LHCN-M2 (cell line): ENCODE results near the gene MT4. TPM values are rescaled to one million over a fixed set of nuclear protein-coding genes. Genes with fewer than 3 reads are reported as not detected.
A peak's percentile ranks its signal among the peaks of the same experiment; 100 is the strongest.
"Not testable (repeated sequence)": the region's sequence is repeated elsewhere in the genome, so short reads cannot be mapped to it uniquely, and the experiment has no call there.

ENCODE experiments used
- DNase-seq: peaks from one replicate; pipeline ENCODE4 v3.0.0-alpha.2; 2012; ENCODE audit warnings: low read depth
- total RNA-seq: library from RNA; depleted of rRNA; stranded (reverse); fragments of >200 nt; gene quantifications from 2 replicates; pipeline ENCODE4 v1.2.3, GENCODE V29; 2014

Gene MT4
- total RNA-seq, 1 experiment from 2014 or later: not detected

DNA sequence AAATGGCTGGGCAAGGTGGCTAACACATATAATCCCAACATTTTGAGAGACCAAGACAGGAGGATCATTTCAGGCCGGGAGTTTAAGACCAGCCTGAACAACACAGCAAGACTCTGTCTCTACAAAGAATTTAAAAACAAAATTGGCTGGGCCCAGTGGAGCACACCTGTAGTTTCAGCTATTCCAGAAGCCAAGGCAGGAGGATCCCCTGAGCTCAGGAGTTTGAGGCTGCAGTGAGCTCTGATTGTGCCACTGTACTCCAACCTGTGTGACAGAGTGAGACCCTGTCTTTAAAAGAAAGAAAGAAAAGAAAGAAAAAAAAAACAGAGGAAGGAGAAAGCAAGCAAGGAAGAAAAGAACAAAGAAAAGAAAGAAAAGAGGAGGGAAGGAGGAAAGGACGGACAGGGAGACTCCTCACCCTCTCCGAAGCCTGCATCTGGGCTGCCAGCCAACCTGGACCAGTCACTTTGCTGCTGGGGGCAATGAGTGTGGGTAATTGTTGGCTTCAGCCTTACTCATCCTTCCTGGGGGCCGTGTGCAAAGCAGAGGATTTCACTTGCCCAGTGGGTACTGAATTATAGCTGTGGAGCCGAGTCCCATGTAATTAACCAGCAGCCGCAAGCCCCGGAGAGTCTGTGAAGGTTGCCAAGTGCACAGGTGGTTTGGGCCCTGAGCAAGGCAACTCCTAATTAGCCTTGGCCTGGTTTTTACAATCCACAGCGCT, 6.7 kb upstream of the MT4 start:
- peak; percentile 83 for DNase-seq

- no peak for DNase-seq
Measured at GRCh38 chr16:56559109-56559508, 5.8 kb upstream of the MT4 start.

- DNase-seq: no peak
Measured at GRCh38 chr16:56560447-56560846, 4.4 kb upstream of the MT4 start.

- no peak for DNase-seq
Measured at GRCh38 chr16:56561126-56561525, 3.7 kb upstream of the MT4 start.

DNA sequence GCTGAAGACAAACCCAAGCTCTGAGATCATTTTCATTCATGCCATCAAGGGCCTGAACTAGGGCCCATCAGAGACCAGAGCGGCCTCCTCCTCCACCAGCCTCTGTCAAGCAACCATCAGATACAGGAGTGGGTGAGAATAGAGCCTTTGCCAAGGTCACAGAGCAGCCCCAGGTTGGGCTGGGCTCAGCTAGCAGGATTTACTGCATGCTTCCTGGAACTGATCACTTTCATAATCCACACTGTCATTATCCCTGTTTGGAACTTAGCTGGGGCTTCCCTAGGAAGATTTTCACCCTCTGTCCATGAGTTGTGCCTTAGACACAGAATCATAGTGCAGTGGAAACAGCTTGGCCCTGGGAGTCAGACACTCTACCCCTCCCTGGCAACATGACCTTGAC, 5.1 kb downstream of the MT4 start:
- DNase-seq: no peak

- no peak for DNase-seq
Measured at GRCh38 chr16:56571525-56571924, 6.7 kb downstream of the MT4 start.

DNA sequence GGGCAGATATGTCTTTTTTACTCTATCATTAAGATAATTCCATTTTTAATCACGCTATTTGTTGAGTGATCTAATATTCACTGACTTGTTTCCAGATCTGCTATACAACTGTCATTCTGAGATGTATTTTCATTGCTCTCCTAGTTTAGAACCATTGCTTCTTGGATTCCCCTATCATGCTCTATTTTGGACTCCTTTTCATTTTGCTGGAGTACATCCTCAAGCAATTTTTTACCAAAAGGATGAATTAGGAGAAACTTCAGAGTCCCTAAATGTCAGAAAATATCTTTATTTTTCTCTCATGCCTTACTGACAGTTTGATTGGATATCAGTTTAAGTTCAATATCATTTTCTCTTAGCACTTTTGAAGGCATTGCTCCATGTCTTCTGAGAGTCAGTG, 9.8 kb downstream of the MT4 start:
- no peak for DNase-seq

DNA sequence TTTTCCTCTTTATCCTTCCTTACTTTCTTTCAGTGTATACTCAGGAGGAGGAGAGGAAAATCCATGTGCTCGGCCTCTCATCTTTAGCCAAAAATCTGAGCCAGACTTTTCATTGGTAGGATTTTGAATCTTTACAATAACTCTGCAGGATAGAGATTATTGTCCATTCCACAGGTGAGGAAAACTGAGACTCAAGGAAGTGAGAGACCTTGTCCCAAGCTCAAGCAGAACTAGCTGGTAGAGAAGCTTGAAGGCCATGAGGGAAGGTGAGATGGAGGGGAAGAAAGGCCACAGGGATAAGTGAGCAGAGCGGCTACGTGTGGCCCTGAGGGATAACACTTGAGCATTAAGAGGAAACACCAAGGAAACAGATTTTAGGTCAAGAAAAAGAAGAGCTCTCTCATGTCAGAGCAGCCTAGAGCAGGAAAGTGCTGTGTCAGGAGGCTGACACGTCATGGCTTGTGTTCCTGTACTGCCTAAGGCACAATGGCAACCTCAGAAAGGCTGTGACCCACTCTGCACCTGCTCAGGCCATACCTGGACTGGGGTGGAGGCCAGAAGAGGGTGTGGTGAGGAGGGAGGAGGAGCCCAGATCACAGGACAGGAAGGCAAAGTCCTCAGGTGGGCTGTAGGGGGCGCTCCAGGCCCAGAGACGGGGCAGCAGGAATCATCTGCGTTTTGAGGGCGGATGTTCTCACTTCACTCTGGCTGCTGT, 11.9 kb downstream of the MT4 start:
- peak; percentile 19 for DNase-seq

- DNase-seq: no peak
Measured at GRCh38 chr16:56577300-56577625, 12.4 kb downstream of the MT4 start.

DNA sequence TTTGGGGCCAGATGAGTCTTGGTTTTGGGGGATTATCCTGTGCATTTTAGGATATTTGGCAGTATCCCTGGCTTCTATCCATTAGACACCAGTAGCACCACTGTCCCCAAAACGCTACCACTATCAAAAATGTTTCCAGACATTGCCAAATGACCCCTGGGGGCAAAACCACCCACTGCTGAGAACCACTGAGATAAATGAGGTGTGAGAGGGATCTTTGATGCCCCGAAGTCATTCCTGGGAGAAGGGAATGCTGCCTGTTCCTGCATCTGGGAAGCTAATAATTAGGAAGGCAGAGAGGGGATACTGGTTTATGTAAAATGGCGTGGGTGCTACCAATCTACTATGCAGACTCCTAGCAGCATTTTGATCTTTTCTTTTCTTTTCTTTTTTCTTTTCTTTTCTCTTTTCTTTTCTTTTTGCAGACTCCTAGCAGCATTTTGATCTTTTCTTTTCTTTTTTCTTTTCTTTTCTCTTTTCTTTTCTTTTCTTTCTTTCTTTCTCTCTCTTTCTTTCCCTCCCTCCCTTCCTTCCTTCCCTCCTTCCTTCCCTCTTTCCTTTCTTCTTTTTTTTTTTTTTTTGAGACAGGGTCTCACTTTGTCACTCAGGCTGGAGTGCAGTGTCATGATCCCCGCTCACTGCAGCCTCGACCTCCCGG, 15.6 kb downstream of the MT4 start:
- no peak for DNase-seq

DNA sequence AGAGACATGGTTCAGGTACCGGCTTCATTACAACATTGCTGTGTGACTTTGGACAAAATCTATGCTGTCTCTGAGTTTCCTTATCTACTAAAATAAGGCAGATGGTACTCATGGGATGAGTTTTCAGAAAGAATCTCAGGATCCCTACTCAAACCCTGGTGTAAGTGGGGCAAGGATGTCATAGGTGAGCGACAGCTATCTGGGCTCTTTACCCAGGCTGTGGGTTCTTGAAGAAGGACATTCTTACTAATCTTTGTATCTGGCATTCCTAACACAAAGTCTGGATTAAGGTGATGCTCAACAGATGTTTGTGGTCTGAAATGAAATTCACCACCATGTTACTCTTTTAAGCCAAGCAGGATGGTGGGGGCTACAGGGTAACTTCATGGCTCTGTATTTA, 18.0 kb downstream of the MT4 start:
- not testable (repeated sequence) for DNase-seq

DNA sequence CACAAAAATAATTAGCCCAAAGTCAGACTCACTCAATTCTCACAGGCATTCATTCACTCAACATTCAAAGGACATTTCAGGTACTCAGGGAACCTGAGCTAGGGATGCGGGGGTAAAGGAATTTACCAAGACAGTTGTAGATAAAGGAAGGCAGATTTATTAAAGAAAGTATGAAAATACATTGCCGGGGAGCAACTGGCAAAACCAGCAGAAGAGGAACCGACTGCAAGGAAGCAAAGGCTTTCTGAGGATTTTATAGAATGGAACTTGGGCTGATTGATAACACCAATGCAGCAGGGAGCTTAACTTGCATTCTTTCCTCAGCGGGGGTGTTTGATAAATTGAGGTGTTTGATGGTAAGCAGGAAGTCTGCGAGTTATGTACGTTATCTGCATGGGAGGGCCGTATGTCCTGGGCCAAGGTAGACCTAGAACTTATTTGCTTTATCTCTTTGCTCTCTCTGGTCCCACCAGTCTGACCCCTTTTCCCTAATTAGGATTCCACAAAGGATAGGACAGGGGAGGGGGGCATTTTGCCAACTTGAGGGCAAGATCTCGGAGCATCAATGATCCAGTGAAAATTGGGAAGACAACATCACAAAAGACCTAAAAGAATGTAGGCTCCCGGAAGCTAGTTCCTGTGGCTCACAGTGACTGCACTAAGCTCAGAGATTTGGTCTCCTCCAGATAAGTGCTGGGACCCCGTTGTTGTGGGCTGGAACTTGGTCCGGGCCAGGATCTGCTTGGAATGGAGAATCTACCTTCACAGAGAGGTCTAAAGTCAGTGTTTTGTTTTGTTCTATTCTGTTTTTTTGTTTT, 18.7 kb downstream of the MT4 start:
- DNase-seq: no peak

- no peak for DNase-seq
Measured at GRCh38 chr16:56584276-56584675, 19.4 kb downstream of the MT4 start.

DNA sequence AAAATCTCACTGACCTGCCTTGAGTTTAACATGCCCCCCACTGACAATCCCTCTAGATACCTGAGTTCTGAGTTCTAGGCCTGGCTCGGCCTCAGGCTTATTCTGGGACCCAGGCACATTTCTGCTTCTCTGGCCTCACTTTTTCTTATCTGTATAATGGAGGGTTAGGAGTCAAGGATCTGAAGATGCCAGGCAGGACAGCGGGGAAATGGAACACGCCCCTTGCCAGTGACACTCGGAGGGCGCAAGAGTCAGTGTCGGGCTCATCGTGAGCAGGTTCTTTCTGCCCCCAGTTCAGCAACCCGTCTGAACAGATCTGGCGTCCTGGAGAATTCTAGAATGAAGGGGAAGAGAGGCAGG, 23.9 kb downstream of the MT4 start:
- no peak for DNase-seq

DNA sequence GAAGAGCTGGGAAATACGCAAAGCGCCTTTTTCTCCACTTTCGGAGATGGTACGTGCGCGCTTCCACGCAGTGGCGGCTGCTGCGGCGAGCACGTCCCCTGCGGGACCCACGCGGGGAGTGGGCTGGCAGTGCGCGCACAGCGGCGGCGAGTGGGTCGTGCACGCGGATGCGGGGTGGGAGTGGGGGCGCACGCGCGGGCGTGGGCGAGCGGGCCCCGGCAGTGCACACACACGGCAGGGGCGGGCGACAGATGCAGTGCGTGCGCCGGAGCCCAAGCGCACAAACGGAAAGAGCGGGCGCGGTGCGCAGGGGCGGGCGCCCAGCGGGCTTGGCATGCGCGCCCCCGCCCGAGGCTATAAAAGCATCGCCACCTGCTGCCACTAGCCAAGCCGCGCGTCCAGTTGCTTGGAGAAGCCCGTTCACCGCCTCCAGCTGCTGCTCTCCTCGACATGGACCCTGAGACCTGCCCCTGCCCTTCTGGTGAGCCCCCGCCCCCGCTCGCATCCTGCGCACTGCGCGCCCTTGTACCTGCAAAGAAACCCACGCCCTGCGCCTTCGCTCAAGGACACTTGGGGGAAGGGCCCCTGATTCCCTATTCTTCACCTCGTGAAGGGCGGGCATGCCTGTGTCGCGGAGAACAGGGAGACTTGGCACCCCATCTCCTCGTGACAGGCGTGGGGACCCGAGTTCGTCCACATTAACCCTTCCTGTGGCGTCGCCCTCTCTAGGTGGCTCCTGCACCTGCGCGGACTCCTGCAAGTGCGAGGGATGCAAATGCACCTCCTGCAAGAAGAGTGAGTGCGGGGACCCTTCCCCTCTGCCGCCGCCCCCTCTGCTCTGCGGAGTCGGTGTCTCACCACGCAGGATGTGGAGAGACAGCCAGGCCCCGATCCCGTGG, 24.5 kb downstream of the MT4 start, which contains the start of gene MT3:
MT3 (plus strand) TSS at position 388 of the 899 bp plus-strand sequence; CDS start at position 451, 63 bp downstream.
- peak; percentile 24 for DNase-seq

DNA sequence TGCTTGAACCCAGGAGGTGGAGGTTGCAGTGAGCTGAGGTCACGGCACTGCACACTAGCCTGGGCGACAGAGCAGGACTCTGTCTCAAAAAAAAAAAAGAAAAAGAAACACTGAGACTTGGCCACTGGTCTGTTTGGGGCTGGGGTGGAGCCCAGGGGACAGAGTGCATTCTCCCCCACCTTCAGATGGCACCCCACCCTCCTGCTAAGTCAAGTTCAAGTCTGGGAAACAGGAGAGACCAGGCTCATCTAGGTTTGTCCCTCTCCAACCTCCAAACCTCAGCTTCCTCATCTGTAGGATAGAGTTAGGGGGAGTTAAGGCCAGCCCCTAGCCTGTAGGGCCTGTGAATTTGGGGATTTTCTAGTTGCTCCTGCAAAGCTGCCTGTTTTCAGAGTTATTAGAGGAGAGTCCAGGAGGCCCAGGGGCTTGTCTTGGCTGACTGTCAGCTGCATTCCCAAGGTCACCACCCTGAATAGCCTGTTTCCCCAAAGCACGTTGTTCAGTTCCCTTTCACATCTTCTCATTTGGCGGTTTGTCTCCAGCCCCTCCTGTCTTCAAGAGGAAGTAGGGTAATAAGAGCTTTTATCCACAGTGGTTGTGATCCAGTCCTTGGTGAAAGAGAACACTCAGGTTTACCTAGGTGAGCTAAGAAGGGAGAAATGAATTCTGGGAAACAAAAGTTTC, 26.6 kb downstream of the MT4 start:
- DNase-seq: no peak

DNA sequence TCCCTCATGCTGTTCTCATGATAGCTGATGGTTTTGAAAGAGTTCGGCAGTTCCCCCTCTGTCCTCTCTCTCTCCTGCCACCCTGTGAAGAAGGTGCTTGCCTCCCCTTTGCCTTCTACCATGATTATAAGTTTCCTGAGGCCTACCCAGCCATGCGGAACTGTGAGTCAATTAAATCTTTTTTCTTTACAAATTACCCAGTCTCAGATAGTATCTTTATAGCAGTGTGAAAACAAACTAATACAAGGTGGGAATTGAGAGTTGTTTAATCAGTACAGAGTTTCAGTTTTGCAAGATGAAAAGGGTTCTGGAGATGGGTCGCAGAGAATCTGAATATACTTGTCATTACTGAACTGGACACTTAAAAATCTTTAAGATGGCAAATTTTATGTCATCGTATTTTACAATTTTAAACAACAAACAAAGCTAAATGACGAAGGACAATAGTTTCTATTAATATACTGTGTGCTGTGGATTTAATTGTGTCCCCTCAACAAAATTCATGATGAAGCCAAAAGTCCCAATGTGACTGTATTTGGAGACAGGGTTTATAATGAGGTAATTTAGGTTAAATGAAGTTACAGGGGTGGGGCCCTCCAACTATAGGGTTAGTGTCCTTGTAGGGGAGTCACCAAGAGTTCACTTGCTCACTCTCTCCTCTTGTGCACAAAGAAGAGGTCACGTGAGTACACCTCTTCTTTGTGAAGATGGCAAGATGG, 28.9 kb downstream of the MT4 start:
- DNase-seq: no peak

DNA sequence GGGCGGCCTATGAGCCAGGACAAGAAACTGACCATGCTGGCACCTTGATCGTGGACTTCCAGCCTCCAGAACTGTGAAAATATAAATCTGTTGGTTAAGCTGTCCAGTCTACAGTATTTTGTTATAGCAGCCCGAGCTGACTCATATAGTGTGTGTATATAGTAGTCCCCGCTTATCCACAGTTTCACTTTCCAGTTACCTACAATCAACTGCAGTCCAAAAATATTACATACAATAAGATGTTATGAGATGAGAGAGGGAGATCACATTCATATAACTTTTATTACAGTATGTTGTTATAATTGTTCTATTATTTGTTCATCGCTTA, 29.4 kb downstream of the MT4 start:
- DNase-seq: no peak

GRCh38 chr16:56600398-56600999, 35.6 kb downstream of the MT4 start:
- DNase-seq: peak; percentile 71
